Right lobe of liver (tissue), 6 donors: ENCODE data around the gene SV2C. TPM values are rescaled to one million over a fixed set of nuclear protein-coding genes. Genes with fewer than 3 reads are reported as not detected.

Experiments
- ATAC-seq, 4 donors: fragments of 200-7000 bp; cut with Tn5 transposase; one replicate each; pipeline ENCODE4 v1.9.1; 2020; ENCODE audit warnings: mild to moderate bottlenecking in 4 of 4, moderate library complexity in 4 of 4
- DNase-seq, 3 donors: peaks; one replicate each; pipeline ENCODE4 v3.0.0-alpha.2; 2020
- H3K27ac ChIP-seq, 3 donors: fragments of 200-600 bp; one replicate each; pipeline ENCODE4 v1.8.0; 2022
- H3K27me3 ChIP-seq, 2 donors: fragments of 200-600 bp; one replicate each; pipeline ENCODE4 v1.8.0; 2022
- H3K36me3 ChIP-seq, 4 donors: fragments of 200-600 bp; sonication (generic) in 1 of 4; one replicate each; pipeline versions ENCODE4 v1.5.1 to v1.8.0; 2017 to 2022; ENCODE audit warnings: control low read depth in 1 of 4
- H3K4me1 ChIP-seq, 4 donors: fragments of 200-600 bp; sonication (generic) in 1 of 4; one replicate each; pipeline versions ENCODE4 v1.5.1 to v1.8.0; 2017 to 2022; ENCODE audit warnings: control low read depth in 1 of 4
- H3K4me3 ChIP-seq, 3 donors: fragments of 200-600 bp; one replicate each; pipeline ENCODE4 v1.8.0; 2022
- H3K9me3 ChIP-seq, 4 donors: fragments of 200-600 bp; sonication (generic) in 1 of 4; one replicate each; pipeline versions ENCODE4 v1.5.1 to v1.8.0; 2017 to 2022; ENCODE audit warnings: control low read depth in 1 of 4
- POLR2A ChIP-seq: fragments of 450-650 bp; IDR thresholded peaks from one replicate; pipeline ENCODE4 v1.6.1; 2017; ENCODE audit warnings: antibody characterized with exemption, mild to moderate bottlenecking
- WGBS: methylation state at CpG from one replicate; pipeline ENCODE4 v1.1.6; 2018; ENCODE audit warnings: low coverage, low lambda C conversion rate; ENCODE audit not compliant: insufficient coverage; ENCODE audit errors: missing lambda C conversion rate; 5-methylcytosine and 5-hydroxymethylcytosine counted together
- intact Hi-C, 2 donors: fragments of 100-400 bp; cut with DNase I; formaldehyde crosslinking; loops; one replicate each; pipeline versions ENCODE4 v1.11.2 to v1.14.1; 2022
- total RNA-seq, 6 experiments: library from RNA; depleted of rRNA in 2 of 6; stranded (reverse); fragments of >200 nt in 2 of 6; fragmentation: NEBNext Ultra II Directional in 3 of 6; extraction: Animal tissue kit (Norgen Biotek cat#: 25700) in 3 of 6; gene quantifications; one replicate each; pipeline versions ENCODE4 v1.1.0 to v1.2.4, GENCODE V29; 2016 to 2023
- TF ChIP-seq, protein P1 (sequence below), 4 donors: fragments of 200-600 bp in 3 of 4; fragments of 450-650 bp in 1 of 4; IDR thresholded peaks; one replicate each; pipeline versions ENCODE4 v1.5.1 to v1.8.0; 2016 to 2022; ENCODE audit warnings: antibody characterized with exemption in 4 of 4, mild to moderate bottlenecking in 2 of 4
- donor health status: DM: no; HTN: yes; CAD: no.
- donor health status: DM: no; HTN: no; CAD: no.
- donor health status: DM: no; HTN: no; CAD: no.
- donor health status: DM: no; HTN: yes; CAD: no.
- donor health status: DM: no; HTN: yes; CAD: no.

SV2C gene
- total RNA-seq, 6 experiments from 2014 or later: under 0.01 to 0.05 (median 0.01) TPM; not detected in 2

DNA sequence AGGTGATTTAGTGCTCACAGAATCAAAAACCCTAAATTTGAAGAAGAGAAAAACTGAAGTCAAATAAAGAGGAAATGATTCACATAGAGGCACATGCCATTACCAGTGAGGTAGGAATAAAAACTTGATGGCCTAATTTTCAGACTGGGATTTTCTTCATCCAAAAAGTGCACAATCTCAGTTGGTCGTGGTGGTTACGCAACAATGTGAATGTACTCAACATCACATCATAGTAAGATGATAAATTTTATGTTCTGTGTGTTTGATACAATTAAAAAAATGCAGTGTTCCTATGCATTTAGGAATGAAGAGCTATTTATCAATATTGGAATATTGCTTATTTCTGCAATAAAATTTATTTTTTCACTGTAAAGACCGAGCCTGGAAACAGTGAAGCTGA is 60.7 kb downstream of the SV2C start:
- H3K27ac ChIP-seq: no peak overlapping the region

DNA sequence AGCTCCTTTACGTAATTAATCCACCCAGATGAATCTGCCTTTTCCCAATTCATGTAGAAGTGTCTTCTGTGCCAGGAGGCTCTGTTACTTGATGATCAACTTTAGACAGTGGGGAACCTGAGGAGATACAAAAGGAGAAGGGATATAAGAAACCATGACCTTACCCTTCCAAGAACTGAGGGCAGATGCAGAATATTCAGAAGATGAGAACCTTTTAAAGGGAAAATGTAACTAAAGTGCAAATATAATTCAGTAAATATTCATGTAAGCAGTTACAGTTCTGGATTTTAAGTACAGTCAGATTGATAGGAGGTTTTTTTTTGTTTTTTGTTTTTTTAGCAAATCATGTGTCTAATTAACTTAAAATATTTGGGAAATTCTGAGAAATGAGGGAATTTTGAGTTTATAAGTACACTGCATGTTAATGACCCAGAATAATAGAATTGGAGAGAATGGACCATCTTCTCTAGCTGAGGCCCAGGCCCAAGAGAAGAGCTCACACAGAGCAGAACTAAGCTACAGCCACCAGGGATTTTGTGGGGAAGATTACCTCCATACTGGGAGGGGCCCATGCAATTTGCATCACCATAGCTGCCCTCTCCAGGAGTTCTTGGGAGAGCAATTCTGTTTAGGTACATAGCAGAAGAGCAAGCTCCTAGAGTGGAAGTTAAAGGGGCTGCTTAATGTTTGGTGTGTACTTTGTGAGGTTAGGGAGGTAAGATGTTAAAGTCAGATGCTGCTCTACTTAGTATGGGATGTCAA is 61.5 kb downstream of the SV2C start:
- H3K27me3 ChIP-seq: no peaks in the 10 kb centered on the region
- intact Hi-C loops: no loop called here
- no peaks in the 10 kb centered on the region for H3K36me3 ChIP-seq
- 77% methylated on average over 1 of the region's 1 CpG for WGBS
- H3K4me1 ChIP-seq: no peaks in the 10 kb centered on the region
- H3K9me3 ChIP-seq: no peaks in the 10 kb centered on the region
- DNase-seq (no peak), ATAC-seq (no peak)
- H3K4me3 ChIP-seq: no peak overlapping the region
- no peak overlapping the region for H3K27ac ChIP-seq
- TF ChIP-seq, protein P1, sequence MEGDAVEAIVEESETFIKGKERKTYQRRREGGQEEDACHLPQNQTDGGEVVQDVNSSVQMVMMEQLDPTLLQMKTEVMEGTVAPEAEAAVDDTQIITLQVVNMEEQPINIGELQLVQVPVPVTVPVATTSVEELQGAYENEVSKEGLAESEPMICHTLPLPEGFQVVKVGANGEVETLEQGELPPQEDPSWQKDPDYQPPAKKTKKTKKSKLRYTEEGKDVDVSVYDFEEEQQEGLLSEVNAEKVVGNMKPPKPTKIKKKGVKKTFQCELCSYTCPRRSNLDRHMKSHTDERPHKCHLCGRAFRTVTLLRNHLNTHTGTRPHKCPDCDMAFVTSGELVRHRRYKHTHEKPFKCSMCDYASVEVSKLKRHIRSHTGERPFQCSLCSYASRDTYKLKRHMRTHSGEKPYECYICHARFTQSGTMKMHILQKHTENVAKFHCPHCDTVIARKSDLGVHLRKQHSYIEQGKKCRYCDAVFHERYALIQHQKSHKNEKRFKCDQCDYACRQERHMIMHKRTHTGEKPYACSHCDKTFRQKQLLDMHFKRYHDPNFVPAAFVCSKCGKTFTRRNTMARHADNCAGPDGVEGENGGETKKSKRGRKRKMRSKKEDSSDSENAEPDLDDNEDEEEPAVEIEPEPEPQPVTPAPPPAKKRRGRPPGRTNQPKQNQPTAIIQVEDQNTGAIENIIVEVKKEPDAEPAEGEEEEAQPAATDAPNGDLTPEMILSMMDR (IDR thresholded peaks at IDR 0.05): no peak
- no peak for TF ChIP-seq POLR2A

More for the DNA sequence above, 60.7 kb downstream of the SV2C start:
- TF ChIP-seq, protein P1 (IDR thresholded peaks at IDR 0.05): no peak
- TF ChIP-seq POLR2A: no peak
- Histone ChIP-seq H3K36me3 (no peaks in the 10 kb centered on the region), H3K4me1 (no peaks in the 10 kb centered on the region), H3K27me3 (no peaks in the 10 kb centered on the region), H3K9me3 (no peaks in the 10 kb centered on the region), H3K4me3 (no peak overlapping the region)
- ATAC-seq (no peak), DNase-seq (no peak)
- intact Hi-C loops: no loop called here
- WGBS: 58% methylated on average over 3 of the region's 3 CpGs

- DNase-seq (no peak), ATAC-seq (no peak)
- WGBS: 45% methylated on average over 4 of the region's 5 CpGs
- no peak overlapping the region for H3K4me3 ChIP-seq
- no peaks in the 10 kb centered on the region for H3K4me1 ChIP-seq
- TF ChIP-seq POLR2A: no peak
- TF ChIP-seq, protein P1 (IDR thresholded peaks at IDR 0.05): peak in 2 of 4 donors; percentile 5 to 19
- H3K27ac ChIP-seq: no peak overlapping the region
- H3K27me3 ChIP-seq: no peaks in the 10 kb centered on the region
- H3K36me3 ChIP-seq: no peaks in the 10 kb centered on the region
- intact Hi-C loops: no loop called here
- no peaks in the 10 kb centered on the region for H3K9me3 ChIP-seq
Measured at GRCh38 chr5:76145945-76146344, 62.8 kb downstream of the SV2C start.

DNA sequence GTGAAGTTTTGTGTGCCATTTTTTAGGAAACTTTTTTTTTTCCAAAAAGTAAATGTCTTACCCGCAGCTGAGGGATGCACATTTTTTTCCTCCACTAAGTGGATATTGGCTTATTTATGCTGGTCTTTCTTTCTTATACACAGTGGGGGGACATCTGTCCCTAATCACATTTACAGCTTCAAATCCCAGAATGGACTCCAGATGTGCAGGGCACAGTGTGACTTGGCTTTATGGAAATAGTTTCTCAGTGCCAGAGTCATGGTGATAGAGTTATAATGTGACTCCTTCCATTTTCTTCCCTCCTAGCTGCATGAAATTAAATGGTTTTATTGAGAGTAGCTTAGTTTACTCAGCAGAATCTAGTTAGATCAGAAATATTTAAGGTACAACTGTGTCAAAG is 66.5 kb downstream of the SV2C start:
- Histone ChIP-seq H3K4me1 (no peaks in the 10 kb centered on the region), H3K36me3 (no peaks in the 10 kb centered on the region), H3K27ac (no peak overlapping the region), H3K27me3 (no peaks in the 10 kb centered on the region), H3K4me3 (no peak overlapping the region), H3K9me3 (no peaks in the 10 kb centered on the region)
- DNase-seq: no peak
- intact Hi-C loops: no loop called here
- TF ChIP-seq POLR2A: no peak
- TF ChIP-seq, protein P1 (IDR thresholded peaks at IDR 0.05): no peak
- no peak for ATAC-seq
- 85% methylated on average over 1 of the region's 1 CpG for WGBS
